GM18498 (cell line): Measurements from ENCODE around the gene CDIP1.

Source experiments
- ATAC-seq: cut with Tn5 transposase; IDR thresholded peaks from one replicate; pipeline ENCODE4 v1.9.1; 2021; ENCODE audit warnings: mild to moderate bottlenecking, moderate library complexity; ENCODE audit not compliant: unreplicated experiment

The CDIP1 gene

GRCh38 chr16:4460936-4461249, 77.7 kb downstream of the CDIP1 start:
- no peak for ATAC-seq
